HepG2 (cell line): ENCODE measurements around the gene ABCB9. TPM values are rescaled to one million over a fixed set of nuclear protein-coding genes. Genes with fewer than 3 reads are reported as not detected.

Source experiments
- CHD2 ChIP-seq: IDR thresholded peaks from 2 replicates; pipeline ENCODE4 v1.6.1; 2011; ENCODE audit warnings: low read depth, low read length, improper control_type of control experiment
- FOXK1 ChIP-seq: sonication (generic); formaldehyde crosslinking; IDR thresholded peaks from 2 replicates; pipeline ENCODE4 v1.4.0; 2020; ENCODE audit warnings: low read depth, missing genetic modification reagents, borderline replicate concordance
- FOXP4 ChIP-seq: sonication (generic); formaldehyde crosslinking; IDR thresholded peaks from 2 replicates; pipeline ENCODE4 v1.4.0; 2020; ENCODE audit warnings: missing genetic modification reagents
- GATAD1 ChIP-seq: IDR thresholded peaks from 2 replicates; pipeline ENCODE4 v1.6.1; 2016; ENCODE audit warnings: missing genetic modification reagents, missing compliant biosample characterization
- KAT7 ChIP-seq: IDR thresholded peaks from 2 replicates; pipeline ENCODE4 v1.6.1; 2018; ENCODE audit warnings: borderline replicate concordance, missing compliant biosample characterization
- MAFK ChIP-seq, 2 experiments: IDR thresholded peaks in 1 of 2; conservative IDR thresholded peaks in 1 of 2; 2 replicates each; pipeline ENCODE4 v1.6.1; 2011; ENCODE audit warnings: improper control_type of control experiment in 2 of 2, low read length in 2 of 2
- SETDB1 ChIP-seq: sonication (generic); formaldehyde crosslinking; IDR thresholded peaks from 2 replicates; pipeline ENCODE4 v1.5.1; 2020; ENCODE audit warnings: missing genetic modification reagents, mild to moderate bottlenecking, borderline replicate concordance
- WIZ ChIP-seq: sonication (generic); formaldehyde crosslinking; IDR thresholded peaks from 2 replicates; pipeline ENCODE4 v1.5.1; 2020; ENCODE audit warnings: mild to moderate bottlenecking, missing genetic modification reagents
- XBP1 ChIP-seq: sonication (generic); formaldehyde crosslinking; IDR thresholded peaks from 2 replicates; pipeline ENCODE4 v1.5.0; 2020; ENCODE audit warnings: missing genetic modification reagents
- ZBTB39 ChIP-seq: sonication (generic); formaldehyde crosslinking; IDR thresholded peaks from 2 replicates; pipeline ENCODE4 v1.5.0; 2020; ENCODE audit warnings: missing genetic modification reagents
- ZBTB43 ChIP-seq: sonication (generic); formaldehyde crosslinking; conservative IDR thresholded peaks from 2 replicates; pipeline ENCODE4 v1.4.0; 2020; ENCODE audit warnings: missing genetic modification reagents
- ZNF17 ChIP-seq: sonication (generic); formaldehyde crosslinking; IDR thresholded peaks from 2 replicates; pipeline ENCODE4 v1.5.0; 2020; ENCODE audit warnings: mild to moderate bottlenecking, missing genetic modification reagents
- ZNF263 ChIP-seq: sonication (generic); formaldehyde crosslinking; IDR thresholded peaks from 2 replicates; pipeline ENCODE4 v1.4.0; 2020; ENCODE audit warnings: missing genetic modification reagents
- ZNF333 ChIP-seq: sonication (generic); formaldehyde crosslinking; IDR thresholded peaks from 2 replicates; pipeline ENCODE4 v1.4.0; 2020; ENCODE audit warnings: mild to moderate bottlenecking, missing genetic modification reagents, borderline replicate concordance
- ZNF550 ChIP-seq: sonication (generic); formaldehyde crosslinking; IDR thresholded peaks from 2 replicates; pipeline ENCODE4 v1.4.0; 2020; ENCODE audit warnings: mild to moderate bottlenecking, missing genetic modification reagents, borderline replicate concordance
- ZNF75D ChIP-seq: sonication (generic); formaldehyde crosslinking; IDR thresholded peaks from 2 replicates; pipeline ENCODE4 v1.8.1; 2023; ENCODE audit warnings: missing genetic modification reagents, mild to moderate bottlenecking, borderline replicate concordance
- ZNF800 ChIP-seq: sonication (generic); formaldehyde crosslinking; IDR thresholded peaks from 2 replicates; pipeline ENCODE4 v1.4.0; 2020; ENCODE audit warnings: missing genetic modification reagents
- ZSCAN30 ChIP-seq: sonication (generic); formaldehyde crosslinking; IDR thresholded peaks from 2 replicates; pipeline ENCODE4 v1.5.0; 2020; ENCODE audit warnings: mild to moderate bottlenecking, missing genetic modification reagents
- polyA plus RNA-seq, 8 experiments: library from polyadenylated mRNA; depleted of rRNA in 3 of 8; stranded (reverse) in 7 of 8; unstranded in 1 of 8; fragments of >200 nt; fragmentation: Illumina TruSeq in 4 of 8; extraction: Trizol in 4 of 8; gene quantifications; 2 replicates each; pipeline versions ENCODE4 v1.2.1 to v1.2.3, GENCODE V29; 2011 to 2016; ENCODE audit warnings: low read depth in 4 of 8, missing spikeins in 1 of 8, mixed read lengths in 1 of 8; ENCODE audit not compliant: insufficient read depth in 1 of 8
- total RNA-seq, 5 experiments: library from RNA; depleted of rRNA; stranded (reverse); fragments of >200 nt; fragmentation: Illumina TruSeq; extraction: Trizol; gene quantifications; 2 replicates each; pipeline ENCODE4 v1.2.3, GENCODE V29; 2016; ENCODE audit warnings: low read depth in 1 of 5
- TF ChIP-seq, protein P1 (sequence below): fragments of 450-650 bp; IDR thresholded peaks from 2 replicates; pipeline ENCODE4 v1.6.1; 2016

The ABCB9 gene
- total and polyA plus RNA-seq, 2 of the 13 experiments (the other 11 are each of a cell fraction or from before 2014, with no cell fraction given): 5.1 to 6.0 TPM

DNA sequence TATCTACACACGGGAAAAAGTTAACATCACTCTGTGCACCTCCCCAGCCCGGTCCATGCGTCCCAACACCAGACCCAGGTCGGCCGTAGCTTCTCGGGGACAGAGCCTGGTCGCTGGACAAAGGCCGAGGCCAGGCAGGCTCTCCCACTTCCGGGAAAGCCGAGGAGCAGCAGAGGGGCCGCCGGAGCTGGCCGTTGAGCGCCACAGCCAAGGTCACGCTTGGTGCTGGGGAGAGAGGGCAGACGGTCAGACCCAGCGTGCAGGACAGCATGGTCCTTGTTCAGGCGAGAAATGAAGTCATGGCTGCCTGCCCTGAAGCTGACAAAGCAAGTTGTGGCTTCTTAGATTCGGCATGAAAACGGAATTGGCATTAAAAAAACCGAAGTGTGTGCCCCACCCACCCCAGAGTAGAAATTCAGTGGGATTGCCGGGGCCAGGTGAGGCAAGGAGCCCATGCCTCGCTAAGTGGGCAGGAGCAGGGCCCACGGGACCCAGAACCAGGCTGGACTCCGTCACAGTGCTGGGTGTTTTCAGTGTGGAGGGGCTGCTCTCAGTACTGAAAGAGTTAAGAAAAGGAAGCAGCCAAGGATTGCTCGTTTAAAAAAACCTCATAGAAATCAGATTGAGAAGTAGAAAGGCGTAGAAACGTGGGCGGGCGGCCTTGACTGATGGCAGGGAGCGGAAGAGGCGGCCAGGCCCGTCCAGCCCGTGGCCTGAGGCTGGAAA lies 18.5 kb upstream of the ABCB9 start (continued):
- TF ChIP-seq ZBTB39 (CRISPR knock-in tag) (no peak), MAFK (conservative IDR thresholded peaks at IDR 0.05 in 1 of 2, IDR thresholded peaks at IDR 0.05 in 1 of 2; ENCODE audit: low read length in 2 of 2) (0 out of 4 replicates have a peak, but pooled peaks of 1 of the 2 experiments have one; percentile 26), XBP1 (CRISPR knock-in tag) (no peak), ZBTB43 (CRISPR knock-in tag) (peak; percentile 56; the same call in 1 of the 2 replicates), FOXP4 (CRISPR knock-in tag) (peak; percentile 15; the same call in 1 of the 2 replicates), SETDB1 (no peak), FOXK1 (CRISPR knock-in tag) (peak; percentile 22; the same call in 1 of the 2 replicates), ZNF17 (CRISPR knock-in tag) (no peak), ZSCAN30 (CRISPR knock-in tag) (no peak), ZNF333 (CRISPR knock-in tag) (0 out of 2 replicates have a peak, but pooled peaks have one; percentile 76), ZNF75D (CRISPR knock-in tag) (no peak), CHD2 (no peak), WIZ (CRISPR knock-in tag) (no peak), ZNF550 (CRISPR knock-in tag) (no peak), GATAD1 (CRISPR knock-in tag) (peak; percentile 77), KAT7 (CRISPR knock-in tag) (no peak; the same call in 1 of the 2 replicates), ZNF263 (CRISPR knock-in tag) (peak; percentile 47; the same call in 1 of the 2 replicates), ZNF800 (CRISPR knock-in tag) (peak; percentile 68)
- TF ChIP-seq, protein P1, sequence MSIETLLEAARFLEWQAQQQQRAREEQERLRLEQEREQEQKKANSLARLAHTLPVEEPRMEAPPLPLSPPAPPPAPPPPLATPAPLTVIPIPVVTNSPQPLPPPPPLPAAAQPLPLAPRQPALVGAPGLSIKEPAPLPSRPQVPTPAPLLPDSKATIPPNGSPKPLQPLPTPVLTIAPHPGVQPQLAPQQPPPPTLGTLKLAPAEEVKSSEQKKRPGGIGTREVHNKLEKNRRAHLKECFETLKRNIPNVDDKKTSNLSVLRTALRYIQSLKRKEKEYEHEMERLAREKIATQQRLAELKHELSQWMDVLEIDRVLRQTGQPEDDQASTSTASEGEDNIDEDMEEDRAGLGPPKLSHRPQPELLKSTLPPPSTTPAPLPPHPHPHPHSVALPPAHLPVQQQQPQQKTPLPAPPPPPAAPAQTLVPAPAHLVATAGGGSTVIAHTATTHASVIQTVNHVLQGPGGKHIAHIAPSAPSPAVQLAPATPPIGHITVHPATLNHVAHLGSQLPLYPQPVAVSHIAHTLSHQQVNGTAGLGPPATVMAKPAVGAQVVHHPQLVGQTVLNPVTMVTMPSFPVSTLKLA: peak; percentile 20; the same call in 1 of the 2 replicates
